KOPT-K1 (cell line): ENCODE measurements around the gene RGS11.

ENCODE experiments used
- H3K27ac ChIP-seq: fragments of 200-600 bp; sonication (generic); 2 replicates; pipeline ENCODE4 v1.5.1; 2016; ENCODE audit warnings: antibody characterized with exemption, mild to moderate bottlenecking, low read depth, low read length; ENCODE audit not compliant: poor library complexity, severe bottlenecking
- H3K36me3 ChIP-seq: fragments of 200-600 bp; sonication (generic); 2 replicates; pipeline ENCODE4 v1.5.1; 2017; ENCODE audit warnings: antibody characterized with exemption, mild to moderate bottlenecking, low read length, moderate library complexity; ENCODE audit not compliant: insufficient read depth
- H3K9me3 ChIP-seq: fragments of 200-600 bp; sonication (generic); 2 replicates; pipeline ENCODE4 v1.5.1; 2017; ENCODE audit warnings: antibody characterized with exemption, low read length, mild to moderate bottlenecking; ENCODE audit not compliant: insufficient read depth, poor library complexity, severe bottlenecking

The RGS11 gene

DNA sequence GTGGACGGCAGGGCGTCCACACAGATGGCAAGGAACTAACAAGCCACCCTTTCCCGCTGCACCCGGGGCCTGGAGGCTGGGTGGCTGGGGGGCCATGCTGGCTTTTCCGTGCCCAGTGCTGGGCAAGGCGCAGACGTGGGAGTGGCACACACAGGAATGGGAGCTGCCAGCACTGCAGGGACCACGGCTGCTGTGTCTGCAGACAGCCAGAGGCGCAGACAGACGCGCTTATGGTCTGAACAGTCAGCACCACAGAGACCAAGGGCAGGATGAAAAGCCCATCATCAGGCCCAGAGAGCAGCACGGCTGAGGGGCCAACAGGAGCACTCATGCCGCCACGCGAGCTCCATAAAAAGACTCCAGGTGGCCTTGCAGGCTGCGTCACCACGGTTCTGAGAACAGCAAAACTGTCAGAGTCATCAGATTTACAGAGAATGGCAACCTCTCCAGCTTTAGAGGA lies 31.2 kb upstream of the RGS11 start:
- H3K27ac ChIP-seq, result no peak overlapping the region
- peaks cover 60% of the 10 kb centered on the region for H3K36me3 ChIP-seq
- H3K9me3 ChIP-seq, result no peaks in the 10 kb centered on the region

DNA sequence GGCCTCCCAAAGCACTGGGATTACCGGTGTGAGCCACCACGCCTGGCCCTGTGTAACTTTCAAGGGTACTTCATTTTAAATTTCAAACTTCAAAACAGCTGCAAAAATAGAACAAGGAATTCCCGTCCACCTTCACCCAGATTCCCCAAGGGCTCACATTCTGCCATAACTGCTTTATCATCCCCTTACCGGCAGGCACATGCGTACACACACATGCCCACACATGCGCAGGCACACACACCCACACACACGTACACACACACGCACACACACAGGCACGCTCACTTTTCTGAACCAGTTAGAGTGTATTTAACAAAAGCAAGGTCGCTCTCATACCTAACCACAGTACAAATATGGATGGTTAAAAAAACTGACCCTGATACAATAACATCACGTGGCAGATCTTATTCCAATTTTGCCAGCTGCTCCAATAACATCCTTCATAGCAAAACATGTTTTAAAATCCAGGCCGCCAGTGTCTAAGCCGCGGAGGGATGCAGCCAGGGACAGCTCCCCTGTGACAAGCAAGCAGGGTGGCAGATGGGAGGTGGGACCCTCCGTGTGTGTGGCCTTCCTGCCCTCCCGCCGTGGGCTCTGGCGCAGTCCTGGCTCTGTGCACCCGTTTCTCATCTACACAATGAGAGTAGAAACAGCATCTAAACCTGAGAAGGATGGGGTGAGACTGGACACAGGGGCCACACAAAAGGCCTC lies 30.3 kb upstream of the RGS11 start:
- peaks cover 59% of the 10 kb centered on the region for H3K36me3 ChIP-seq
- H3K9me3 ChIP-seq, result no peaks in the 10 kb centered on the region
- H3K27ac ChIP-seq, result no peak overlapping the region

DNA sequence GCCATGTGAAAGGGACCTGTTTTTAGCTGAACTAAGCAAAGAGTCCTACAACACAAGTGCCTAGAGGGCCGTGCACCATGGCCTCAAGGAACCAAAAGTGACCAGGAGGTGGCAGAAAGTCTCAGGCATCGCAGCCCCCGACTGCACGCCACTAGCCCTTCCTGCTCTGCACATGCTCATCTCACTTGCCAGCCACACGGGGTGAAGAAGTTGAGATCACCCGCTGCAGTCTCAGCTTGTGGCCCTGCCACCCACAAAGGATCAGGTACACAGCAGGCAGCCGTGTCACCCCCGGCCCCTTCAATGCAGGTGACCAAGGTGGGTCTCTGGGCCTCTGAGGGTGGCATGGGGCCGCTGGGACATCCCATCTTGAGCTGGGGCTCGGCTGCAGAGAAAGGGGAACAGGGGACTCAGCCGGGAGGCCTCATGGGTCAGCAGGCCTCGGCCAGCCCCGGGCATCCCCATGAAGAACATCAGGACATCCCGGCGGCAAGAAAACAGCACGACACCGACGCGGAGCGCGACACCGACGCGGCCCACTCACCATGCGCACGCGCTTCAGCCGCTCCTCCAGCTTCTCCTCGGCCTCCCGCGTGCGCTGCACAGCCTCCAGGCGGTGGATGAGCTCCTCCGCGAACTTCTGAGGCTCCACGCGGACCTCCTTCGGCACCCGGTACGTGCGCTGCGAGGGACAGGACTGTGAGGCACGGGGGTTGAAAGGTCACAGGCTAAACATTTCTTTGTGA lies 28.2 kb upstream of the RGS11 start:
- no peaks in the 10 kb centered on the region for H3K9me3 ChIP-seq
- peaks cover 59% of the 10 kb centered on the region for H3K36me3 ChIP-seq
- H3K27ac ChIP-seq, result no peak overlapping the region

DNA sequence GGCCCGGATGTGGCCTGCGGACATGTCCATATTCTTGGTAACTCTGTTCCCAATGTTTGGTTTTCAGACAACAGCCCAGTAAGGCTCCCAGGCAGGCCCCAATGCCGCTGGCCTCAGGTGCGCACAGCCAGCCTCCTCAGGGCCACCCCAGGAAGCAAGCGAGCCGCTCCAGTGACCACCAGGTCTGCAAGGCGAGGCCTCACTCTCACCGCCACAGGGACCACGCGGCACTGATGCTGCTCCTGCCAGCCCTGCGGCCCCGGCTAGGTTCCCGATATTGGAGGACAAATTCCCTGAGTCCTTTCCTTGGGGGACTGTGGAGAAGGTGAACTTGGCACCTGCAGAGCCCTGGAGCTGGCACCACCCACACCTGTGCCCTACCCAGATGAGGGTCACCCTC lies 26.2 kb upstream of the RGS11 start:
- Histone ChIP-seq H3K9me3 (no peaks in the 10 kb centered on the region), H3K36me3 (peaks cover 39% of the 10 kb centered on the region; the same call in 1 of the 2 replicates), H3K27ac (no peak overlapping the region)

DNA sequence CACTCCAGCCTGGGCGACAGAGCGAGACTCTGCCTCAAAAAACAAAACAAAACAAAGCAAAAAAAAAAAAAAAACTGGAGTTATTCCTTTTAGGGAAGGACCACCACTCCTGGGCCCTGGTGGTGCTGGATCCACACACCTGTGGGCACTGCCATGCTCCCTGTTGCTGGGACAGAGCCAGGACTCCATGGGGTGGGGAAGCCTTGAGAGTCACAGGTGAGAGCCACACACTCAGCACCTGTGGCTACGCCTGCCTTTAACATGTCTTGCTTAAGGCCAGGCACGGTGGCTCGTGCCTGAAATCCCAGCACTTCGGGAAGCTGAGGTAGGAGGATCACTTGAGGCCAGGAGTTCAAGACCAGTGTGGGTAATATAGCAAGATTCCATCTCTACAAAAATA lies 25.5 kb upstream of the RGS11 start:
- Histone ChIP-seq H3K27ac (no peak overlapping the region), H3K36me3 (peaks cover 32% of the 10 kb centered on the region; the same call in 1 of the 2 replicates), H3K9me3 (no peaks in the 10 kb centered on the region)

DNA sequence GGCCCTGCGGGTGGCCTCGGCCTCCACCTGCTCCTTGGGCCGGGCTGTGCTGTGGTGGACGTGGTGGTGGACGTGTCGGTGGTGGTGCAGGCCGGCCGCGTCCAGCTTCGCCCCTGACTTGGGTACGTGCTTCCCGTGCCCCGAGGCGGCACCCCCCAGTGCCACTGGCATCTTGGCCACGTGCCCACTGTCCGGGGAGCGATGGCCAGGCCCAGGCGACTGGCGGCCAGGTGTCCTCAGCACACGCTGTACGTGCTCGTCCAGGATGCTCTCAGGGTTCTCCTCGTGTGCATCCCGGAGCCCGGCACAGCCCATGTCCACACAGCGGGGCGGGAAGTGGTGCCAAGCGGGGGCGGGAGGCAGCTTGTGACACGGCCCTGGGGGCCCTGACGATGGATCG lies 22.1 kb upstream of the RGS11 start:
- H3K36me3 ChIP-seq, result peaks cover 18% of the 10 kb centered on the region; the same call in 1 of the 2 replicates
- H3K27ac ChIP-seq, result no peak overlapping the region
- H3K9me3 ChIP-seq, result no peaks in the 10 kb centered on the region

DNA sequence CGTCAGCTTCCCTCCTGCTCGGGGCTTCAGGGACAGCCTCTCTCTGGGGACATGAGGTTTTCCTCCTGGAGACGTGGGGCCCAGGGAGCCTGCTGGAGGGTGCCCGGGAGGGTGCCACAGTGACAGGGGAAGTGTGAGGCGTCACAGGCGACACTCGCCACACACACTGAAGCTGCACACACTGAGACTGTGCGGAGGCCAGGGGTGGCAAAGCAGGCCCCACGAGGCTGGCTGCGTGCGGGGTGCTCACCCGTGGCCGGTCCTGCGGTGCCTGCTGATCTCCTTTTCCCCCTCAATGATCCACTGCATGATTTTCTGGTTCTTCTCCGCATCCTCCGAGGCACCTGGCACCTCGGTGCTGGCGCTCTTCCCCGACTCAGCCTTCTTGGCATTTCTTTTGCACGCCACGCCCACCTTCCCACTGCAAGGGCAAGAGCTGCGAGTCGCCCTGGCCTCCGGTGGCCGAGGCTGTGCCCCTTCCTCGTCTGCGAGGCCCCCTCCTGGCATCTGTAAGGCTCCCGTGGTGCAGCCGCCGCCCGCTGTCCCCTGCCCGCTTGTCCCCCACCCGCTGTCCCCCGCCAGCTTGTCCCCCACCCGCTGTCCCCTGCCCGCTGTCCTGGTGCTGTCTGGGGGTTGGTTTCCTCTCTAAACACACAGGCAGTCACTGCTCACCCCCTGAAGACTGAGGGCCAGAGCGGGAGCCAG lies 21.2 kb upstream of the RGS11 start:
- Histone ChIP-seq H3K9me3 (no peaks in the 10 kb centered on the region), H3K36me3 (peaks cover 18% of the 10 kb centered on the region; the same call in 1 of the 2 replicates), H3K27ac (no peak overlapping the region)

DNA sequence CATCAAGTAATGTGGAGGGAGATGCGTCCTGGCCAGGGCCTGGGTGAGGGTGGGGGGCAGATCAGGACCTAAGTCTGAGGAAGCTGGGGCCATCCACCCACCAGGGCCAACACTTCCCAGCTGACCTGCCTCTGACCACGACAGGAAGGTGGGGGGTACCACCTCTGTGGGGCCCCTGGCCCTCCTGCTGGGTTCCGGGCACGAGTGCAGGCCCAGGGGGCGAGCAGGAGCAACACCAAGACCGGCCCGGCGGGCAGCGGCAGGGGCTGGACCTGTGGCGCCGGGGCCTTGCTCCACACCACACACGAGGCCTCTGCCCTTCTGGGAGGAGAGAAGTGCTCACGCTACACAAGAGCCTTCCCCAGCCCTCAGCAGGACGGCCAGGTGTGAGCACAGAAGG lies 20.5 kb upstream of the RGS11 start:
- Histone ChIP-seq H3K36me3 (peaks cover 22% of the 10 kb centered on the region; the same call in 1 of the 2 replicates), H3K9me3 (no peaks in the 10 kb centered on the region), H3K27ac (no peak overlapping the region)

DNA sequence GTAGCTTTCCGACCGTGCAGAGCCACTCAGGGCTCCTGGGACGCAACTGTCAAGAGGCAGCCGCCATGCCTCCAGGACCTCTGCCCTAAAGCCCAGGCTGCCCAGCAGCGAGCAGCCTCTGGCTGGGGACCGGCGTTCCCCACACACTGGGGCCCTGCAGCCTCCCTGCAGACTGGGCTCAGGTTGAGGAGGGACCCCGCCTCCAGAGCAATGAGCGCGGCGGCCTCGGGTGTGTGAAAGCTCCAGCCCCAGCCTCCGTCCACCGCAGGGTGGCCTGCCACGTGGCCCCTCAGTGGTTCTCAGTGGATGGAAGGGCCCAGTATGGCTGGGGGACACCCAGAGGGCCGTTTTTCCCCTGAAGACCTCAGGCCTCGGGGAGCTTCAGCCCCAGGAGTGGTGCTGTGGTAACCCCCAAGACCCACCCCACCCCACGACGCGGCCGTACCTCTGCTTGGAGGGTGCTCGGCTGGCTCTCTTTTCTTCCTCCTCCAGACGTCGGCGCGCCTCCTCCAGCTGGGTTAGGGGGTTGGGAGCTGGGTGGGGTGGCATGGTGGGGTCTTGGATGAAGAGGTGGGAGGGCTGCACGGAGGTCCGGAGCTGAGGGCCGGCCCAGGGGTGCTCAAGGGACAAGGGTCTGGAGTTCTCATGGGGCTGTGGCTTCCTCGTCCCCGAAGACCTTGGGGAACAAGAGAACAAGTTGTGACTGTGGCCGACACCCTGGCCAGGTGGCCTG lies 17.5 kb upstream of the RGS11 start:
- no peak overlapping the region for H3K27ac ChIP-seq
- H3K36me3 ChIP-seq, result peaks cover 53% of the 10 kb centered on the region; the same call in 1 of the 2 replicates

DNA sequence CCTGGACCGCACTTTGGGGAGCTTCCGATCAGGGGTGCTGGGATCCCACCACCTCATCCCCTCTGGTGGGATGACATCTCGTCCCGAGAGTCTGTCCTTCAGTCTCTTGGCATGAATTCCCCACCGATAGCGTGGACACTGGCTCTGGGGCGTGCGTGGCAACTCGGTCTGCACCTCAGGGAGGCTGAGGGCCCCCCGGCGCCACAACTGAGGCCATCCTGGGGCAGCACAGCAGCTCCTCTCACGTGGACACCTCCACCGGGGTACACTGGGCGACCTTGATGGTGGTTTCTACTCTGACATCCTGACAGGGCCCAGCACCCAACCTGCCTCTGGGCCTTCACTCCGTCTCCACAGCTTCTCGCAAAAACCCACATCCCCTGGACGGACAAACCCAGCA lies 15.8 kb upstream of the RGS11 start:
- Histone ChIP-seq H3K27ac (no peak overlapping the region), H3K36me3 (peaks cover 67% of the 10 kb centered on the region), H3K9me3 (no peaks in the 10 kb centered on the region)

More for the DNA sequence above, 17.5 kb upstream of the RGS11 start:
- no peaks in the 10 kb centered on the region for H3K9me3 ChIP-seq

DNA sequence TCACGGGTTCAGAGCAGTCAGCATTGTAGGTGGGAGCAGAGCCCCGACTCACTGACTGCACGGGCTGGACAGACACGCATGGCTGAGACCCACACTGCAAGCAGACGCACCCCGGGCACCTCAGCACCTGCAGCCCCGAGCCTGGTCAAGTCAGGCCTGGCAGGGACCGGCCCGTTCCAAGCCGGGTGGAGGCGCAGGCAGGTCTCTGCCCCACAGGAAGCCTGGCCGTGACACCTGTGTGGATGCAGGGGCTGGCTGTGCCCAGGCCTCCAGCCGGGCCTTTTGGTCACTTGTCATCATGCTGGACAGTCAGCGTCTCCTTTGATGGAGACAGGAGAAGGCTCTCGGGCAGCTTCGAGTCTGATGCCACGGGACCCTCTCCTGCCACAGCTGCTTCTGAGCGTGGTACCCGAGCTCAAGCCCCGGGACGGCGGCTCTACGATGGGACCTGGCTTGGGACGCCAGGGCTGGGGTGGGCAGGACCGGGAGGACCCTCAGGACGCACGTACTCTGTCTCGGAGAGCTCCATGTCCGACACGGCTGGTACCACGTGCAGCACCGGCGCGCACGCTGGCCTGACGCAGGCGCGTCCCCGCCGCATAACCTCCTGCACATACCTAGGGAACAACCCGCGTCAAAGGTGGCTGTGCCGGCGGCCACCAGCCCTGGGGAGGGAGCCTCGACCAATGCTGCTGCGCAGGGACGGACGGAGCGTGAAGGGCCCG lies 15.1 kb upstream of the RGS11 start:
- Histone ChIP-seq H3K27ac (no peak overlapping the region), H3K9me3 (no peaks in the 10 kb centered on the region), H3K36me3 (peaks cover 67% of the 10 kb centered on the region)

DNA sequence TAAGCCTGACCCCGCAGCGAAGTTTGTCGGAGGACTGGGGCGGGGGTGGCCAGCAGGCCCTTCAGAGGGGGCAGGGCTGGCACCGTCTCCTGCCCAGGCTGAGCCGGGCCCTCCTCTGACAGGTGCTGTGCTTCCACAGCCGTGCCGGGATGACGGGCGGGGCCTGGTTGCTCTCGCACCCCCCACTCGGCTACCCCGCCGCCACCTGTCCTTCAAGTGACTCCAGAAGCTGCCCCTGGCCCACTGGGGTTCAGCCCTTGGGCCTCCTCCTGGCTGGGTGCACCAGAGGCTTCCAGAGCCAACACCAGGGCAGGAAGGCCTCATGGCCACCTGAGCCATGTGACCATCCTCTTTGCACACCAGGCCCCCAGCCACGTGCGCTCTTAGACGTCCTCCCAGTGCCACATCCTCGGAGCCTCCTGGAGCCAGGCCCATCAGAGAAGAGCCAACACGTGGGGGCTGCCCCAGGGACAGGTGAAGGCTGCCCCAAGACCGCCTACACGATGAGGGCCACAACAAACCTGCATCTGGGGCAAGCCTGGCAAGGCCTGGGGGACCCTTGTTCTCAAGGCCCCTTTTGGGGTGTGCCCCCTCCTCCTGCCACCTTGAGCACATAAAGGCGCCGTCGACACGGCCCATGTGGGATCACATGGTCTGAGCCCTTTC lies 14.4 kb upstream of the RGS11 start:
- Histone ChIP-seq H3K9me3 (no peaks in the 10 kb centered on the region), H3K27ac (no peak overlapping the region), H3K36me3 (peaks cover 67% of the 10 kb centered on the region)

DNA sequence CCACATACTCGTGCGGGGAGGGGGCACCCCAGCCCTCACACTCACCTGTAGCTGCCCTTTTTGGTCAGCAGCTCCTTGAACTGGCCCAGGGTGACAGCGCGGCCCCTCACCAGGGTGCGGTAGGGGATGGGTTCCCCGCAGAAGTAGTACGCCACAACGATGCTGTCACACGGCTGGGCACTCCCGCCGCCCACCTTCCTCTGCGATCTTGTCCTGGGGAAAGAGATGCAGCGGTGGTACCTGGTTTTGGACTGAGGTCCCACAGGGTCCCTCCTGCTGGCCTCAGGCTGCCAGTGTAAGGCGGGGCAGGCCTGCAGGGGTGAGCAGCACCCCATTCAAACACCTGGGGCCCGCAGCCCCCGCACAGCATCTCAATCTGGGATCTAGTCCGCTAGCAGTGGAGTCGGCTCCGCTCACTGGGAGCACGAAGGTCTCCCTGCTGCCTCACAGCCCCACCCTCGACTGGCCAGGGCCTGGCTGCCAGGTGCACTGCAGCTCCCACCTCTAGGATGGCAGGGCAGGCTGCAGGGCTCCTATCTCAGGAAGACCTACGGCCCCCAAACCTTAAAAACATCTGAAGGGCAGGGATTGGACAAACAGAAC lies 13.8 kb upstream of the RGS11 start:
- Histone ChIP-seq H3K9me3 (no peaks in the 10 kb centered on the region), H3K27ac (no peak overlapping the region), H3K36me3 (peaks cover 67% of the 10 kb centered on the region)
